Fibroblast of skin of left biceps (primary cell): ENCODE data around the gene CA6.
"Not testable (repeated sequence)": the region's sequence is repeated elsewhere in the genome, so short reads cannot be mapped to it uniquely, and the experiment has no call there.

Experiments used
- DNase-seq, 2 experiments: peaks; one replicate each; pipeline ENCODE4 v3.0.0-alpha.2; 2013; ENCODE audit warnings: low read depth in 2 of 2

CA6 gene

DNA sequence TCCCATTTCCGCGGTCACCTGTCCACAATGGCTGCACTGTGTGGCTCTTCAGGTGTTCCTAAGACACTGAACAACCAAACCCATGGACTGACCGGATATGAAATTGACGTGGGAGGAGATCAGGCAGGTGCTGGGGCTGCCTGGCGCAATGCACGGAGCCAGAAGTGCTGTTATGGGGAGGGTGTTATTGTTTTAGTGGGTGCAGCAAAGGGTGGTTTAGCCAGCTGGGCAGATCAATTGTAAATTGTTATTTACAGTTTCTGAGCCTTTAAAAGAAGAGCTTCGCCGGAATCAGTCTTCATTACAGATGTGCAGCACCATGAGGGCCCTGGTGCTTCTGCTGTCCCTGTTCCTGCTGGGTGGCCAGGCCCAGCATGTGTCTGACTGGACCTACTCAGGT, at the start of gene CA6:
Gene CA6, plus strand, starts transcription at position 301 of the 400 bp plus-strand sequence. Its CDS starts 19 bp downstream, at position 320.
- no peak for DNase-seq

DNA sequence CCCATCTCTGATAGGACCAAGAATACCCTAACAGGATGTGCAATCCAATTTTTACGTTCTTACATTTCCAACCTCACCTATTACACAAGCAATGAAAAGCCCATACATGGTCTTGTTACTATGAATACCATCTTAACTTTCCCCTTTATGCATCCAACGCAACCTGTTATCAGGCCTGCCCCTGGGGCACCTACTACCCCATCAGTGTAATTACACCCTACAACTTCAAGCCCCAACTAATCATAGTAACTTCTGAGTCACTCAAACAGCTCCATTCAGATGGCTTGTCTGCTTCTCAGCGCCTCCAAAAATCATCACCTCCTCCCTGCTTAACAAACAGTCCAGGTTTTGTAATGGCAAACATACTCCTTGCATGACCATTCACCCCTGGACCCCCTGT, 48.9 kb upstream of the CA6 start:
- DNase-seq: not testable (repeated sequence)

DNA sequence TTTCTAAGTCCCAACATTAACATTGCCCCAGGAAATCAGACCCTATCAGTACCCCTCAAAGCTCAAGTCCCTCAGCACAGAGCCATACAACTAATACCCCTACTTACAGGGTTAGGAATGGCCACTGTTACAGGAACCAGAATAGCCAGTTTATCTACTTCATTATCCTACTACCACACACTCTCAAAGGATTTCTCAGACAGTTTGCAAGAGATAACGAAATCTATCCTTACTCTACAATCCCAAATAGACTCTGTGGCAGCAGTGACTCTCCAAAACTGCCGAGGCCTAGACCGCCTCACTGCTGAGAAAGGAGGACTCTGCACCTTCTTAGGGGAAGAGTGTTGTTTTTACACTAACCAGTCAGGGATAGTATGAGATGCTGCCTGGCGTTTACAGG, 48.2 kb upstream of the CA6 start:
- DNase-seq: not testable (repeated sequence)

DNA sequence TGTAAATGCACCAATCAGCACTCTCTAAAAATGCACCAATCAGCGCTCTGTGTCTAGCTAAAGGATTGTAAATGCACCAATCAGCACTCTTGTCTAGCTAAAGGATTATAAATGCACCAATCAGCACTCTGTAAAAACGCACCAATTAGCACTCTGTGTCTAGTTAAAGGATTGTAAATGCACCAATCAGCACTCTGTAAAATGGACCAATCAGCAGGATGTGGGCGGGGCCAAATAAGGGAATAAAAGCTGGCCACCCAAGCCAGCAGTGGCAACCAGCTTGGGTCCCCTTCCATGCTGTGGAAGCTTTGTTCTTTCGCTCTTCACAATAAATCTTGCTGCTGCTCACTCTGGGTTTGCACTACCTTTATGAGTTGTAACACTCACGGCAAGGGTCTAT, 47.2 kb upstream of the CA6 start:
- DNase-seq: not testable (repeated sequence)

DNA sequence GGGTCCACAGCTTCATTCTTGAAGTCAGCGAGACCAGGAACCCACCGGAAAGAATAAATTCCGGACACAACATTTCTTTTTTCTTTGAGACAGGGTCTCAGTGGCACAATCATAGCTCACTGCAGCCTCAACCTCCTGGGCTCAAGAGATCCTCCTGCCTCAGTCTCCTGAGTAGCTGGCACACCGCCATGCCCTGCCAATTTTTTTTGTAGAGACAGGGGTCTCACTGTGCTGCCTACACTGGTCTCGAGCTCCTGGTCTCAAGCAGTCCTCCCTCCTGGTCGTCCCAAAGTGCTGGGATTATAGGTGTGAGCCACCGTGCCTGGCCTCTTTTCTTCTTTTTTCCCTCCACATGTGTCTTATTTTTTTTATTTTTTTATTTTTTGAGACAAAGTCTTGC, 46.6 kb upstream of the CA6 start:
- no peak for DNase-seq

DNA sequence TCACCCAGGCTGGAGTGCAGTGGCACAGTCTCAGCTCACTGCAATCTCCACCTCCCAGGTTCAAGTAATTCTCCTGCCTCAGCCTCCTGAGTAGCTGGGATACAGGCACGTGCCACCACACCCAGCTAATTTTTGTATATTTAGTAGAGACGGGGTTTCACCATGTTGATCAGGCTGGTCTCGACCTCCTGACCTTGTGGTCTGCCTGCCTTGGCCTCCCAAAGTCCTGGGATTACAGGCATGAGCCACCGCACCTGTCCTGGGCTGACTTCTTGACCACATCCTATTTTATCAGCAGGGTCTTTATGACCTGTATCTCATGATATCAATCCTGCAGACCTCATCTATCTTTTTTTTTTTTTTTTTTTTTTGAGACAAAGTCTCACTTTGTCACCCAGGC, 45.0 kb upstream of the CA6 start:
- DNase-seq: not testable (repeated sequence)

DNA sequence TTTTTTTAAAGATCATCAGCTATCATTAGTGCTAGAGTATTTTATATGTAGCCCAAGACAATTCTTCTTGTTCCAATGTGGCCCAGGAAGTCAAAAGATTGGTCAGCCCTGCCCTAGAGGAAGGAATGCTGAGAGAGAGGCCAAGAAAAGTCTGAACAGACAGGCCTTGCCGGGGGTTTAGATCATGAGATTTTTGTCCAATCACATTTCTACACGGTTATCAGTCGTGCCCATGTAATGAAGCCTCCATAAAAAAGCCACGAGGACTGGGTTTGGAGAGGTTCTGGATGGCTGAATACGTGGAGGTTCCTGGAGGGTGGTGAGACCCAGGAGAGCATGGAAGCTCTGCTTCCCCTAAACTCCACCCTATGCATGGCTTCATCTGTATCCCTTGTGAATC, 42.9 kb upstream of the CA6 start:
- no peak for DNase-seq

DNA sequence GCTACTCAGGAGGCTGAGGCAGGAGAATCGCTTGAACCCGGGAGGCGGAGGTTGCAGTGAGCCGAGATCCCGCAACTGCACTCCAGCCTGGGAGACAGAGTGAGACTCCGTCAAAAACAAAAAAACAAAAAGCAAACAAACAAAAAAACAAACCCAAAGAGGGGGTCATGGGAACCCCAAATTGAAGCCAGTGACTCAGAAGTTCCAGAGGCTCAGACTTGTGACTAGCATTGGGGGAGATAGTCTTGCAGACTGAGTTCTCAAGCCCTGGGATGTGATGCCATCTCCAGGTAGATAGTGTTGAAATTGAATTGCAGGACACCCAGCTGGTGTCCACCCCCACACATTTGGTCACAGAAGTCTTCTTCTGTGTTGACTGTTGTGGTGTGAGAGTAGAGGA, 42.3 kb upstream of the CA6 start:
- DNase-seq: no peak

DNA sequence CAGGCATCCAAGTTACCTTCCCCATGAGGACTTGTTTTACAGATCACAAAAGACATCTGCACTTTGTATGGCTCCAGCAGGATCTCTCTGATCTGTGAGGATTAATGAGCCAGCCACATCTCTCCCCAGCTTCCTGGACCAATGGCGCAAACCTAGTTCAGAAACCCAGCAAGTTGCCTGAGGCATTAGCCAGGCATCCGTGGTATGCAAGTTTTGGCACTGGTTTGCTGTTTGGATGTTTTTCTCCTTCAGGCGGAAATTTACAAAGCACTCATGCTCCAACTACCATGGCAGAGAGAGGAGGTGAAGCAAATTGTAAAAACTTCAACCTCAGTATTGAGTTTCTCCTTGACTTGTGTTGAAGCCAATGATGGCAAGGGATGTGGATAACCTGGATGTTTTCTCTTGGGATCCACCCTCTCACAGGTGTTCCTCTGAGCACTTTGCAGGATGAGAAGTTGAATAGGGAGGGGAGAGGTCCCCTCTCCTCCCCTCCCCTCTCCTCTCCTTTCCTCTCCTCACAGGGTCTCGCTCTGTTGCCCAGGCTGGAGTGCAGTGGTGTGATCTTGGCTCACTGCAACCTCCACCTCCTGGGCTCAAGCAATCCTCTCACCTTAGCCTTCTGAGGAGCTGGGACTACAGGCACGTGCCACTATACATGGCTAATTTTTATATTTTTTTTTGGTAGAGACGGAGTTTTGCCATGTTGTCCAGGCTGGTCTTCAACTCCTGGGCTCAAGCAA, 41.6 kb upstream of the CA6 start:
- DNase-seq: peak; percentile 92

DNA sequence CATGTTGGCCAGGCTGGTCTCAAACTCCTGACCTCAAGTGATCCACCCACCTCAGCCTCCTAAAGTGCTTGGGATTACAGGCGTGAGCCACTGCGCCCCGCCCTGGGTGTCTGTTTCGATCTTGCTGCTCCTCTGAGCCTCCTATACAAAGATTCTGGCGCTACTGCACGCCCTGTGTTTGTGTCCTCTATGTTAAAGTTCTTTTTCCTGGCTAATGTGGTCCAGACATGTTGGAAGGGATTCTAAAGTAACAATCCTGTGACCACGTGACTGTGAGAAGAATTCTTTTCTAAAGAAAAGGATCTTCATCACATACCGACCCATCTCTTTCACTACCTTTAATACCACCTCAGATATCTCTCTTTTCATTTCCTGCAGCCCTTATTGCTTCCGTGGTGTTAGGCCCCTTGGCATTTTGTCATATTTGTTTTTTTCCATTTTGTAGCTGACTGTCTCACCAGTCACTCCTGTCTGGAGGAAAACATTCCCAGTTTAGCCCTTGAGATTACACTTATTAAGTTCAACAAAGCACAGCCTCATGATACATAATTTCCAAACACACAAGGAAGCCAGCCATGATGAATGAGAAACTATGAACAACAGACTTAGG, 40.0 kb upstream of the CA6 start:
- DNase-seq: peak in 1 of 2 experiments; percentile 10

DNA sequence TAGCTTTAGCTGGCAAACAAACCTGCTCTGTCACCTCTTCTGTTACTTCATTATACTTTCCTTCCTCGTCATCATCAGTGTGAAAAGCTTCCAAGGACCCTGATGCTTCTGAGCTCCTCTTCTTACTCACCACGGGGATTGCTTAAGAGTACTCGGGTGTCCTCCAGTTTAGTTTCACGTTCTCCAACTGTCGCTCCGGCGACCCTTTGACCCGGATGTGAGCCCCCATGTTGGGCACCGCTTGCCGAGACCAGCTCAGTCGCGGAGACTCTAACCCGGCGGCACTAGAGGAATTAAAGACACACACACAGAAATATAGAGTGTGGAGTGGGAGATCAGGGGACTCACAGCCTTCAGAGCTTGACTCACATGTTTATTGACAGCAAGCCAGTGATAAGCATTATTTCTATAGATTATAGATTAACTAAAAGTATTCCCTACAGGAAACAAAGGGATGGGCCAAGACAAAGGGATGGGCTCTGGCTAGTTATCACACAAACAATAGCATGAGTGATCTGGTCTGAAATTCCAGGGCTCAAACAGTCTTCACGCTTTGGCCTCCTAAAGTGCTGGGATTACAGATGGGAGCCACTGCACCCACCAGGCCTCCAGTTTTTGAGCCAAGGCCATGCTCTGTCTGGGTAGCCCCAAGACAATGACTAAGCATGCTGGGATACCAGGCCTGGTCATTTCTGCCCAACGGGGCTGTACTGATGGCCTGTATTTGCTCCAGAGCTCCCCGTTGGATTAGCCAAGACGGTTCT, 37.1 kb upstream of the CA6 start:
- DNase-seq: no peak

DNA sequence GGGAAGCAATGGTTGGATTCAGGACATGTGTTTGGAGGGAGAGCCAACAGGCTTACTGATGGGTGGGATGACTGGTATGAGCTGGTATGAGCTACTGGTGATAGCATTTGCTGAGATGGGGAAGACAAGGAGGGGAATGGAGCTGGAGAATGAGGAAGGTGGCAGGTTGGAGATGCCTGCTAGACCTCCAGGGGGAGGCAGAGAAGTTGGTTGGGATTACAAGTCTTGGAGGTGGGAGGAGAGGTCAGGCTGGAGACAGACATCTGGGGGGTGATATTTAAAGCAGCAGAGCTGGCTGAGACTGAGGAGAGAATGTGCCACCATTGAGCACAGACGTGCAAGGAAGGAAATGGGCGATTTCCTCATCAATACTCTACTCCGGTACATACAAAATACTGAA, 35.3 kb upstream of the CA6 start:
- no peak for DNase-seq

DNA sequence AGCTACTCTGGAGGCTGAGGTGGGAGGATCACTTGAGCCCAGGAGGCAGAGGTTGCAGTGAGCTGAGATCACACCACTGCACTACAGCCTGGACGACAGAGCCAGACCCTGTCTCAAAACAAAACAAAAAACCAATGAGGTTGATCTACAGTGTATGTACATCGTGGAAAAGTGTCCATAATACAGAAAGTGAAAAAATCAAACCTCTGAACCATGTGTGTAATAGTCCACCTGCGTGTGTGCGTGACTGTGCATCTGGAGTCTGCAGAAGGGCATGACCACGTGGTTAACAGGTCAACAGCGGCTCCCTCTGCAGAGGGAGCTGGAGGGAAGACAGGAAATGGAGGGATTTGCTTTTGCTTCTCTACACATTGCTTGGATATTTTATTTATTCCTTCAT, 34.8 kb upstream of the CA6 start:
- DNase-seq: no peak

DNA sequence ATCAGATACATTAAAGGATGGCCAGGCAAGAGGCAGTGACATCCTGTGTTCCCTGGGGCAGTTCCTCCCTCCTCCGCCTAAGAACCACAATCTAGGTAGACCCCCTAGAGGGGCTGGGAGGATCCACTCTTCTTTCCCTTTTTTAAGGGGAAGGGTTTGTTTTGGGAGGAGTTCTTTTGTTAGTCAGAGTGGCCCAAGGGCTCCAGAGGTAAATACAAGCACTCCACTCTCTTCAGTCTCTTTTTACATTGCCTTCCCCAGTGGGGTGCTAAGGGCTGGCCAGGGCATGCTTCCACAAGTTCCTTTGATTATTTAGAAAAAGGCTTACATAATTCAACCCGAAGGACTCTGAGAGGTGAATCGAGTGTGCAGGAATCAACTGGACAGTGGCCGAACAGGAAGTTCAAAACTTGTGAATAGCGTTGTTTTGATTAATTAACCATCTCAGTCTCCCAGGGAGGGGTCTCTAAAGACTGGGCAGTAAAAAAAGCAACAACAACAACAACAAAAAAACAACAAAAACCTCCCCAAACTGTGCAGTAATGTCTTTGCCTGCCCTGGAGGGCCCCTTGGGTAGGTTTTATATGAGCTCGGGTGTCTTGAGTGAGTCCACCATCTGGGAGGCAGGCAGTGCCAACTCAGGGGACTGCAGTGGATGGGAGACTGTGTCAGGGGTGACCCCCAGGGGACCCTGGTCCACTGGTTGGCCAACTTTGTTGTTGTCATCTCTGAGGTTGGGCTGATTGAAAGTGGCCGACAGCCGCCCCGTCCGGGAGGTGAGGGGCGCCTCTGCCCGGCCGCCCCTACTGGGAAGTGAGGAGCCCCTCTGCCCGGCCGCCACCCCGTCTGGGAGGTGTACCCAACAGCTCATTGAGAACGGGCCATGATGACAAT, 34.0 kb upstream of the CA6 start:
- DNase-seq: no peak

DNA sequence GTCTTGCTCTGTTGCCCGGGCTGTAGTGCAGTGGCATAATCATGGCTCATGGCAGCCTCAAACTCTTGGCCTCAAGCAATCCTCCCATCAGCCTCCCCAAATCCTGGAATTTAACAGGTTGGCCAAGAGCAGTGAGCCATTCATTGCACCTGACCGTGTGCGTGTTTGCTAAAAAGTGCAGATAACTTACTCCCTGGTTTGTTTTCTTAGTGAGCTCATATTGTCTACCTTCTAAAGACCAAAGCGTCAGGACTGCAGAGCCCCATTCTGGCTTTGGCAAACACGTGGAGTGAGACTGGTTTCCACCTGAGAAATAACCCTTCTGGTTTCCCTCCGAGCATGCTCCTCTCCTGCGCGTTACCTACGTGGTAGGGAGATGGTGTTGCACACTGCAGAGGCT, 32.2 kb upstream of the CA6 start:
- DNase-seq: no peak

DNA sequence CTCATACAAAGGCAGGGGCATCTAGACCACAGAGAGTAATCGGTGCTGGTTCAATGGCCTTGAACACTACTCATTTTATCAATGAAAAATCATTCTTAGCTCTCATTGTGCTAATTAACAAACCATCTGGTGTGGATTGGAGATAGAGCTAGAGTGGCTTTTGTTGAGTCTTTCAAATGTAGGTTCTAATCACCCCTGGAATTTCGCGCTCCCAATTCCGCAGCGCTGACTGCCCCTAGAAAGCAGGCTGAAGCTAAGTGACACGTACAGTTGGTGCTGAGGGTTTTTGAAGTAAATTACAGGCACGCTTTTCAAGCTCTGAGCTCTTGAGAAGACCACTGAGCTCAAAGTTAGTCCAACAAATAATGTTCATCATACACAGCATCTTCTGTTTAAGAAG, 31.2 kb upstream of the CA6 start:
- DNase-seq: no peak

DNA sequence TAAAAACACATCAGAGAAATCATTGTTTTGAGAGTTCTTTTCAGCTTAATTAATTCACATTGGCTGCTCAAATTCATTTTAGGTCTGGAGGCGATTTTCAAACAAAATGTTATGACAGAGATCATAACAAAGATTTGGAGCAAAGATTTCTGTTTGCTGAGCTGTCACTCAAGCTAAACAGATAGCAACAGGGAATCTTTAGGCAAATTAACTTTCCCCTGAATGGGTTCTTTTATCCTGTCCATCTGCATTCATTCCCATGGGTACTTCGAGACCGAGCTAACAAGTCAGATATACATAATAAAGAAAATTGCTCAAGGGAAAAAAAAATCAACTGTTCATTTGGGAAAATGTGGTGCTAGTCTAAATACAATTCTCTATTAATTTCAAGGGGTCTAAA, 30.2 kb upstream of the CA6 start:
- DNase-seq: no peak

DNA sequence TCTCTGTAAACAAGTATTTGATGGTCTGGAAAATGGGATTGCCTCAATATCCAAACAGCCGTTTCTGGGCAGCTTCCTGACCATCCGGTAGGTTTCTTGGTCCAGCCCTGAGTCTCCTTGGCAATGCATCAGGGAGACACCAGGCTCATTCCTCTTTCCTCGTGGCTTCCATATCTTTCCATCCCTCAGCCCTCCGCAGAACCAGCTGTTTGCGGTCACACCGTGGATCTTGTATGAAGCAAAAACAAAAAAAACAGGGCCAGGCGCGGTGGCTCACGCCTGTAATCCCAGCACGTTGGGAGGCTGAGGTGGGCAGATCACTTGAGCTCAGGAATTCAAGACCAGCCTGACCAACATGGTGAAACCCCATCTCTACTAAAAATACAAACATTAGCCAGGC, 28.1 kb upstream of the CA6 start:
- DNase-seq: not testable (repeated sequence)

DNA sequence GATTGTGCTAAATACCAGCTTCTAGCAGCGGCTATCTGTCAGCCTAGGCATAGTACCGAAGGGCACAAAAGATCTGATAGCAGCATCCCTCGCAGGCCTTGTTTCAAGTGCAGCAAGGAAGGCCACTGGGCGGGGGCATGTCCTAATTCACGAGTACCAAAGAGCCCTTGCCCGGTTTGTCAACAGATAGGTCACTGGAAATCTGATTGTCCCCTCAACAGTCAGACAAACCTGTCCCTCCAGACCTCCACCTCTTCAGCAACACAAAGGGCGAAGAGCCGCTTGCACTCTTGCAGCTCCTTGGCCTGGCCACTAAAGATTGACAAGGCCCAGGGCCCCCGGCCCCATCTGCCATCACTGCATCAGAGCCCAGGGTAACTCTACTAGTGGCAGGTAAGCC, 22.7 kb upstream of the CA6 start:
- DNase-seq: no peak

DNA sequence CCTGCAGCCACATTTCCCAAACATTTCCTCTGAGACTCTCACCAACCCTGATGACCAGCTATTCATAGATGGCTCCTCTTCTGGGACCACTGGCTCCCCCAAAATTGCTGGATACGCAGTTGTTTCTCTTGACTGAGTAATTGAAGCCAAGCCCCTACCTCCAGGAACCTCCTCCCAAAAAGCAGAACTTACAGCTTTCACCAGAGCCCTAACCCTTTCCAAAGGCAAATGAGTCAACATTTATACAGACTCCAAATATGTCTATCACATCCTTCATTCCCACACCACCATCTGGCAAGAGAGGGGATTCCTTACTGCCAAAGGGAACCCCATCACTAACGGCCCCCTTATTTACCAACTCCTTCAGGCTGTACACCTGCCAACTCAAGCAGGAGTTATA, 20.3 kb upstream of the CA6 start:
- DNase-seq: no peak

DNA sequence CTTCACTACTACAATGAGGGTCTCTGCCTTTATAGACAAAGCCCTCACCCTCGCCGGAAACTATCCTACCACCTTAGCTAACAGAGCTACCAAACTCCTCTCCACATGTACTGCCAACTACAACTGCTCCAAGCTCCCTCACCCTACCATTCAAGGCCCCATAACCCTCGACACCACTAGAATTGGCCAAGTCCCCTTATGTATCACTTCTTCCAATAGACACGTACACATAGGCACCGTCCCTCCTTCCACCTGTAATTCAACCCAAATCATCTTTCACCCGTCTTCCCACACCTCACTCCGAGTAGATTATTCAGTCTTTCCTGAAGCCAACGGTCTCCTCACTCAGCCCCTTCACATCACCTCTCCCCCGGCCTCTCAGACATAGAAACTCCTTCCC, 19.7 kb upstream of the CA6 start:
- no peak for DNase-seq
